Measurements from ENCODE around the gene PRORP.
A peak's percentile ranks its signal among the peaks of the same experiment; 100 is the strongest.
"Not testable (repeated sequence)": the region's sequence is repeated elsewhere in the genome, so short reads cannot be mapped to it uniquely, and the experiment has no call there.

Gene PRORP

GRCh38 chr14:35121887-35122695 is at the start of gene PRORP, which contains the start of gene PPP2R3C:
TSS of gene PRORP (plus strand) at chr14:35122552. CDS start at chr14:35123246, 694 bp downstream.
TSS of gene PPP2R3C (minus strand) at chr14:35121990. CDS start at chr14:35121959, 31 bp downstream.
- DNase-seq (ENCODE audit: low spot score): peak; percentile 93

- DNase-seq (ENCODE audit: low spot score): no peak
These were observed 48.9 kb upstream of the PRORP start for GRCh38 chr14:35073486-35073885.

- no peak for DNase-seq (ENCODE audit: low spot score)
These were observed 44.3 kb upstream of the PRORP start for GRCh38 chr14:35078082-35078481.

- DNase-seq (ENCODE audit: low spot score): no peak
These were observed 42.6 kb upstream of the PRORP start for GRCh38 chr14:35079742-35080141.

GRCh38 chr14:35083530-35084150 is 38.7 kb upstream of the PRORP start:
- DNase-seq (ENCODE audit: low spot score): no peak

- no peak for DNase-seq (ENCODE audit: low spot score)
These were observed 36.9 kb upstream of the PRORP start for GRCh38 chr14:35085441-35085840.

- DNase-seq (ENCODE audit: low spot score): no peak
These were observed 33.8 kb upstream of the PRORP start for GRCh38 chr14:35088514-35088913.

GRCh38 chr14:35094645-35095044 is 27.7 kb upstream of the PRORP start:
- not testable (repeated sequence) for DNase-seq (ENCODE audit: low spot score)

- DNase-seq (ENCODE audit: low spot score): no peak
These were observed 14.5 kb upstream of the PRORP start for GRCh38 chr14:35107866-35108265.

GRCh38 chr14:35112641-35113040 is 9.7 kb upstream of the PRORP start:
- DNase-seq (ENCODE audit: low spot score): no peak

- DNase-seq (ENCODE audit: low spot score): no peak
These were observed 8.9 kb upstream of the PRORP start for GRCh38 chr14:35113308-35113950.

- no peak for DNase-seq (ENCODE audit: low spot score)
These were observed 8.3 kb upstream of the PRORP start for GRCh38 chr14:35114036-35114435.

GRCh38 chr14:35116242-35116641 is 6.1 kb upstream of the PRORP start:
- DNase-seq (ENCODE audit: low spot score): no peak

- DNase-seq (ENCODE audit: low spot score): no peak
These were observed 5.2 kb upstream of the PRORP start for GRCh38 chr14:35117112-35117511.

GRCh38 chr14:35121026-35121886 is 1.1 kb upstream of the PRORP start:
- no peak for DNase-seq (ENCODE audit: low spot score)

- DNase-seq (ENCODE audit: low spot score): peak; percentile 23
These were observed 490 bp downstream of the PRORP start for GRCh38 chr14:35122696-35123387.

- no peak for DNase-seq (ENCODE audit: low spot score)
These were observed 994 bp downstream of the PRORP start for GRCh38 chr14:35123388-35123703.

GRCh38 chr14:35124127-35124526 is 1.8 kb downstream of the PRORP start:
- DNase-seq (ENCODE audit: low spot score): no peak

- peak; percentile 4 for DNase-seq (ENCODE audit: low spot score)
These were observed 11.4 kb downstream of the PRORP start for GRCh38 chr14:35133542-35134328.

GRCh38 chr14:35134329-35135123 is 12.2 kb downstream of the PRORP start:
- DNase-seq (ENCODE audit: low spot score): peak; percentile 0

All from CD4-positive, alpha-beta T cell treated with Interleukin-2 at 100 ng/mL for 4 hours (primary cell).